ENCODE data around the gene VAMP3.

DNA sequence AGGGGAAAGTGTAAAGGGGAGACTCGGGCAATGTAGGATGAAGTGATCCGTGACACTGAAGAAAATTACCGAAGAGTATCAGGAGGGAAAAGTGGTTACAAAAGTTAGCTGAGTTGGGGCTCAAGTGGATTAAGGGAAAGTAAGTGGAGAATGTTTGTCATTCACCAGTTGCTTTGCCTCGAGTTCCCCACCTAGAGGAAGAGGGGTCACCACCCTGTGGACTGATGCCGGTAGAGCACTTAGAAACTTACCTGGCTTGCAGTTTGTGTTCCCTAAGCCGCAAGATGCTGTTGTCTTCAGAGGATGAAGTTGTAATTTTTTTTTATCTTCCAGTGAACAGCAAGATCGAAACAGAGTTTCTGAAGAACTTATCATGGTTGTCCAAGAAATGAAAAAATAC, 14.0 kb downstream of the VAMP3 start:
- no peak for TF ChIP-seq EZH2phosphoT487 (IDR thresholded peaks at IDR 0.05; ENCODE audit: borderline replicate concordance, low read depth, low read length)
- TF ChIP-seq, protein P1, sequence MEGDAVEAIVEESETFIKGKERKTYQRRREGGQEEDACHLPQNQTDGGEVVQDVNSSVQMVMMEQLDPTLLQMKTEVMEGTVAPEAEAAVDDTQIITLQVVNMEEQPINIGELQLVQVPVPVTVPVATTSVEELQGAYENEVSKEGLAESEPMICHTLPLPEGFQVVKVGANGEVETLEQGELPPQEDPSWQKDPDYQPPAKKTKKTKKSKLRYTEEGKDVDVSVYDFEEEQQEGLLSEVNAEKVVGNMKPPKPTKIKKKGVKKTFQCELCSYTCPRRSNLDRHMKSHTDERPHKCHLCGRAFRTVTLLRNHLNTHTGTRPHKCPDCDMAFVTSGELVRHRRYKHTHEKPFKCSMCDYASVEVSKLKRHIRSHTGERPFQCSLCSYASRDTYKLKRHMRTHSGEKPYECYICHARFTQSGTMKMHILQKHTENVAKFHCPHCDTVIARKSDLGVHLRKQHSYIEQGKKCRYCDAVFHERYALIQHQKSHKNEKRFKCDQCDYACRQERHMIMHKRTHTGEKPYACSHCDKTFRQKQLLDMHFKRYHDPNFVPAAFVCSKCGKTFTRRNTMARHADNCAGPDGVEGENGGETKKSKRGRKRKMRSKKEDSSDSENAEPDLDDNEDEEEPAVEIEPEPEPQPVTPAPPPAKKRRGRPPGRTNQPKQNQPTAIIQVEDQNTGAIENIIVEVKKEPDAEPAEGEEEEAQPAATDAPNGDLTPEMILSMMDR (conservative IDR thresholded peaks at IDR 0.05; ENCODE audit: low read length) = no peak
